ENCODE measurements around the gene EPSTI1. TPM values are rescaled to one million over a fixed set of nuclear protein-coding genes. Genes with fewer than 3 reads are reported as not detected.
A peak's percentile ranks its signal among the peaks of the same experiment; 100 is the strongest.

EPSTI1 gene
- total and polyA plus RNA-seq, 9 donors = 1.5 to 20.8 (median 5.4) TPM

GRCh38 chr13:43026262-43026661 lies 34.2 kb upstream of the EPSTI1 start:
- Histone ChIP-seq H3K4me3 (no peak overlapping the region), H3K4me1 (ENCODE audit: insufficient read depth) (no peaks in the 10 kb centered on the region), H3K27ac (no peak overlapping the region), H3K27me3 (no peaks in the 10 kb centered on the region), H3K36me3 (no peaks in the 10 kb centered on the region), H3K9me3 (no peaks in the 10 kb centered on the region)
- no peak for DNase-seq
- TF ChIP-seq EP300 (IDR thresholded peaks at IDR 0.05) (no peak), CTCF (IDR thresholded peaks at IDR 0.05) (no peak), POLR2A (IDR thresholded peaks at IDR 0.05) (no peak)
- WGBS, 3 donors = 64 to 73% (median 65%) methylated on average over 2 of the region's 2 CpGs
- intact Hi-C loops (cut with DNase I) = no loop called here

DNA sequence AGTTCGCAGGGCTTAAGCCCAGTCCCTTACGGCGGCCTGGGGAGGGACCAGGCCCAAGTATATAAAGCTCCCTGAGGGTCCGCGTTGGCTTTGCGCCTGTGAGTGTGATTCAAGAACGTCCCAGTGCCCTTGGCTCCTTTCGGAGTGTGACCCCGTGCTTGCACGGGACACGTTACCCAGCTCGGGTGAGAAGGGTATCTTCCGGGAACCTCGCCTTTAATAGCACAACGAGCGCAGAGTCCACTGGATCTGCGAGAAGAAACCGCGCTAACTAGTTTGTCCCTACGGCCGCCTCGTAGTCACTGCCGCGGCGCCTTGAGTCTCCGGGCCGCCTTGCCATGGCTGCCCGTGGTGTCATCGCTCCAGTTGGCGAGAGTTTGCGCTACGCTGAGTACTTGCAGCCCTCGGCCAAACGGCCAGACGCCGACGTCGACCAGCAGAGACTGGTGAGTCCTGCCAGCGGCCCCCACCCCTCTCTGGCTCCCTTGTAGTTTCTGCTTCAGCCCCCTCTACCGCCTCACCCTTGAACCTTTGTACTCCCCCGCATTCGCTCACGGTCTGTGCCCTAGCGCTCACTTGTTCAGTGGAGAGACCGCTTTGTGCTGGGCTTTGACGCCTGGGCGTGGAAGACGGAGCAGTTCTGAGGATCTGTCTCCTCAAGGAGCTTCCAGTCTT lies 31.4 kb upstream of the EPSTI1 start, which contains the start of gene DNAJC15:
TSS of gene DNAJC15 (plus strand) at position 298 of the 675 bp plus-strand sequence. CDS start at position 339, 41 bp downstream.
- 54 to 71% (median 60%) methylated on average over 37 to 48 of the region's 48 CpGs for WGBS, 3 donors
- Histone ChIP-seq H3K27me3 (no peaks in the 10 kb centered on the region), H3K4me1 (ENCODE audit: insufficient read depth) (no peaks in the 10 kb centered on the region), H3K4me3 (peak within 1 kb of the TSS; percentile 49), H3K36me3 (no peaks in the 10 kb centered on the region), H3K9me3 (no peaks in the 10 kb centered on the region), H3K27ac (peak within 1 kb of the TSS in 1 of 2 donors; percentile 35)
- no peak for TF ChIP-seq CTCF (IDR thresholded peaks at IDR 0.05)
- no peak for TF ChIP-seq EP300 (IDR thresholded peaks at IDR 0.05)
- TF ChIP-seq POLR2A (IDR thresholded peaks at IDR 0.05) = no peak
- peak in 4 of 5 donors; percentile 46 to 69 (median 54) for DNase-seq
- intact Hi-C loops (cut with DNase I) = no loop called here

DNA sequence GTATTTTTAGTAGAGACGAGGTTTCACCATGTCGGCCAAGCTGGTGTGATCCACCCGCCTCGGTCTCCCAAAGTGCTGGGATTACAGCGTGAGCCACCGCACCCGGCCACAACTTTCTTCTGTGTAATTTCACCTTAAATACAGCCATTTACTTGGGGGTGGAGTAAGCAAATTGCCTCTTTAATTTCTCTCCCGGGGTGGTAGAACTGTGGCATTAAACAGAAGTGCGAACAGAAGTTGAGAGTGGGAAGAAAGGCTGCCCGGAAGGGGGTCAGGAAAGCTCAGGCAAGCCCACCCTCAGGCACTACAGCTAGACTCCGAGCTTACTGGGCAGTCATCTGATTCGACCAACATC lies 30.9 kb upstream of the EPSTI1 start:
- intact Hi-C loops (cut with DNase I) = no loop called here
- 79 to 91% (median 84%) methylated on average over 12 of the region's 12 CpGs for WGBS, 3 donors
- H3K27me3 ChIP-seq = no peaks in the 10 kb centered on the region
- H3K9me3 ChIP-seq = no peaks in the 10 kb centered on the region
- no peaks in the 10 kb centered on the region for H3K36me3 ChIP-seq
- H3K27ac ChIP-seq = peak overlapping the region in 1 of 2 donors; percentile 35
- peak overlapping the region; percentile 49 for H3K4me3 ChIP-seq
- DNase-seq = no peak
- no peaks in the 10 kb centered on the region for H3K4me1 ChIP-seq (ENCODE audit: insufficient read depth)
- TF ChIP-seq POLR2A (IDR thresholded peaks at IDR 0.05) = no peak
- TF ChIP-seq EP300 (IDR thresholded peaks at IDR 0.05) = no peak
- no peak for TF ChIP-seq CTCF (IDR thresholded peaks at IDR 0.05)

GRCh38 chr13:43021926-43022670 lies 30.1 kb upstream of the EPSTI1 start:
- TF ChIP-seq POLR2A (IDR thresholded peaks at IDR 0.05) (no peak), CTCF (IDR thresholded peaks at IDR 0.05) (no peak), EP300 (IDR thresholded peaks at IDR 0.05) (no peak)
- Histone ChIP-seq H3K27me3 (no peaks in the 10 kb centered on the region), H3K4me3 (no peak overlapping the region), H3K27ac (no peak overlapping the region), H3K4me1 (ENCODE audit: insufficient read depth) (no peaks in the 10 kb centered on the region), H3K36me3 (no peaks in the 10 kb centered on the region), H3K9me3 (no peaks in the 10 kb centered on the region)
- intact Hi-C loops (cut with DNase I) = no loop called here
- DNase-seq = no peak
- 64 to 69% (median 68%) methylated on average over 11 of the region's 11 CpGs for WGBS, 3 donors
